Lung (tissue), 12 donors: ENCODE measurements around the gene ALKBH4. TPM values are rescaled to one million over a fixed set of nuclear protein-coding genes. Genes with fewer than 3 reads are reported as not detected.
"Not testable (repeated sequence)": the region's sequence is repeated elsewhere in the genome, so short reads cannot be mapped to it uniquely, and the experiment has no call there.

Source experiments
- ATAC-seq: fragments of 200-7000 bp; cut with Tn5 transposase; one replicate; pipeline ENCODE4 v1.9.1; 2020; ENCODE audit warnings: moderate number of reproducible peaks; ENCODE audit not compliant: insufficient read depth, low FRiP score
- DNase-seq, 3 donors: peaks; one replicate each; pipeline ENCODE4 v3.0.0-alpha.2; 2013 to 2017
- H3K27ac ChIP-seq, 2 donors: one replicate each; pipeline ENCODE4 v1.5.1; 2013; ENCODE audit warnings: mild to moderate bottlenecking in 2 of 2, moderate library complexity in 2 of 2, control low read depth in 1 of 2, inconsistent platforms in 1 of 2, low read depth in 1 of 2, low read length in 1 of 2
- H3K27me3 ChIP-seq, 3 donors: one replicate each; pipeline ENCODE4 v1.5.1; 2013; ENCODE audit warnings: low read length in 2 of 3; ENCODE audit not compliant: control insufficient read depth in 3 of 3, insufficient read depth in 3 of 3
- H3K36me3 ChIP-seq, 4 donors: one replicate each; pipeline ENCODE4 v1.5.1; 2013; ENCODE audit warnings: low read length in 4 of 4, mild to moderate bottlenecking in 1 of 4, moderate library complexity in 1 of 4; ENCODE audit not compliant: control insufficient read depth in 4 of 4, insufficient read depth in 4 of 4
- H3K4me1 ChIP-seq, 5 donors: one replicate each; pipeline ENCODE4 v1.5.1; 2013; ENCODE audit warnings: low read length in 5 of 5, mild to moderate bottlenecking in 2 of 5, moderate library complexity in 1 of 5; ENCODE audit not compliant: control insufficient read depth in 5 of 5, insufficient read depth in 5 of 5
- H3K4me3 ChIP-seq: one replicate; pipeline ENCODE4 v1.5.1; 2013; ENCODE audit warnings: mild to moderate bottlenecking, control low read depth, moderate library complexity
- H3K9ac ChIP-seq, 2 donors: one replicate each; pipeline ENCODE4 v1.5.1; 2013; ENCODE audit warnings: low read length in 2 of 2, control low read depth in 1 of 2; ENCODE audit not compliant: insufficient read depth in 1 of 2
- H3K9me3 ChIP-seq, 4 donors: one replicate each; pipeline ENCODE4 v1.5.1; 2013; ENCODE audit warnings: low read length in 3 of 4, mild to moderate bottlenecking in 1 of 4, moderate library complexity in 1 of 4; ENCODE audit not compliant: control insufficient read depth in 4 of 4, insufficient read depth in 3 of 4
- CTCF ChIP-seq: IDR thresholded peaks from 2 replicates; pipeline ENCODE4 v1.5.1; 2012; ENCODE audit warnings: mild to moderate bottlenecking; ENCODE audit errors: control extremely low read depth, extremely low read depth
- WGBS, 2 donors: extraction: QIAGEN DNeasy Blood & Tissue Kit; methylation state at CpG; one replicate each; pipeline ENCODE4 v1.1.7; 2013; 5-methylcytosine and 5-hydroxymethylcytosine counted together
- polyA plus RNA-seq, 2 donors: library from polyadenylated mRNA; stranded (reverse); fragments of 200-250 nt; gene quantifications; one replicate each; pipeline ENCODE4 v1.2.1, GENCODE V29; 2013
- total RNA-seq, 2 donors: library from RNA; depleted of rRNA in 1 of 2; stranded (reverse); fragments of >200 nt in 1 of 2; gene quantifications; one replicate each; pipeline ENCODE4 v1.2.1, GENCODE V29; 2014 to 2021
- donor health status: control.
- donor health status: control.
- donor health status: Bipolar disorder and iron deficiency.
- donor health status: healthy.
- donor health status: DM: yes; HTN: yes; CAD: no.

ALKBH4 gene
- total and polyA plus RNA-seq, 4 donors, result 7.9 to 13.8 (median 10.3) TPM

DNA sequence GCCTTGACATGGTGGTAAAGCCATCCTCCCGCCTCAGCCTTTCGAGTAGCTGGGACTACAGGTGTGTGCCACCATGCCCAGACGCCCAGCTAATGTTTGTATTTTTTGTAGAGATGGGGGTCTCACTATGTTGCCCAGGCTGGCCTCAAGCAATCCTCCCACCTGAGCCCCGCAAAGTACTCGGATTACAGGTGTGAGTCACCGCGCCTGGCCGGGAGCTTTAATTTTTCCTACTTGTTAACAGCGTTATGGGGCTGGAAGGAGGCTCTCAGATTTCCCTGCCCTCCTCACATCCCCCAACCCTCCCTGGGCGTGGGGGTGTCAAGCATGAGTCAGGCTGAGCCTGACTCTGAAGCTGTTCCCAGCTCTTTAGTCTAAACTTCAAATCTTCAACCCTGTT, 8.3 kb downstream of the ALKBH4 start:
- Histone ChIP-seq H3K27ac (no peak overlapping the region), H3K36me3 (peaks cover 0 to 34% (median 13%) of the 10 kb centered on the region in 4 donors), H3K9ac (no peak overlapping the region), H3K4me1 (no peaks in the 10 kb centered on the region), H3K27me3 (no peaks in the 10 kb centered on the region), H3K9me3 (no peaks in the 10 kb centered on the region), H3K4me3 (no peak overlapping the region)
- DNase-seq, result no peak
- WGBS, 2 donors, result 92 to 97% methylated on average over 10 of the region's 10 CpGs
- ATAC-seq, result no peak
- no peak for TF ChIP-seq CTCF

DNA sequence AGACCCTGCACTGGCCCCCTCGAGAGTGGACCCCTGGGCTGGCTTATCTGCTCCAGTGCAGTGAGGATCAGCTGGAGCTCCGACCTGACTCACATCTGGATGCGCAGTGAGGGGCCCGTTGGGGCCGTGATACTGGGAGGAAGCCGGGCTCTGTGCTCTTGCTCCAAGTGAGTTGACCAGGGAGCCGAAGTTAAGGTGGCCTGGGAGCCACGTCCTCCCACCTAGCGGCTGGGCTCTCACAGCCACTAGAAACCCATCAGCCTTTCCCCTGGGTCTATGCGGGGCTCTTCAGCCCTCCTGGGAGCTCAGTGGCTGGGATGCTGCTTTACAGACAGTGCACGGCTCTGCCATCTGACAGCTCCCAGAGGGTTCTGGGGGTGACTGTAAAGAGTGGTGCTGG, 9.1 kb downstream of the ALKBH4 start:
- Histone ChIP-seq H3K4me3 (no peak overlapping the region), H3K27me3 (no peaks in the 10 kb centered on the region), H3K27ac (no peak overlapping the region), H3K36me3 (peaks cover 0 to 34% (median 13%) of the 10 kb centered on the region in 4 donors), H3K4me1 (no peaks in the 10 kb centered on the region), H3K9me3 (no peaks in the 10 kb centered on the region), H3K9ac (no peak overlapping the region)
- DNase-seq, result no peak
- ATAC-seq, result no peak
- TF ChIP-seq CTCF, result no peak
- WGBS, 2 donors, result 90 to 96% methylated on average over 11 of the region's 11 CpGs

- not testable (repeated sequence) for ATAC-seq, H3K9me3 ChIP-seq, H3K4me1 ChIP-seq, H3K27me3 ChIP-seq, H3K4me3 ChIP-seq, H3K27ac ChIP-seq, DNase-seq, H3K9ac ChIP-seq
- peaks cover 0 to 34% (median 13%) of the 10 kb centered on the region in 4 donors for H3K36me3 ChIP-seq
- WGBS, 2 donors, result 92 to 95% methylated on average over 10 of the region's 10 CpGs
These were observed 9.7 kb downstream of the ALKBH4 start for GRCh38 chr7:102454932-102455331.

- Histone ChIP-seq H3K27me3 (no peaks in the 10 kb centered on the region), H3K4me1 (no peaks in the 10 kb centered on the region), H3K36me3 (peaks cover 0 to 32% (median 12%) of the 10 kb centered on the region in 4 donors), H3K4me3 (no peak overlapping the region), H3K9ac (no peak overlapping the region), H3K27ac (no peak overlapping the region), H3K9me3 (no peaks in the 10 kb centered on the region)
- DNase-seq (no peak), ATAC-seq (no peak)
- WGBS, 2 donors, result 64 to 76% methylated on average over 12 of the region's 12 CpGs
- TF ChIP-seq CTCF, result no peak
These were observed 10.2 kb downstream of the ALKBH4 start for GRCh38 chr7:102454468-102454867.
